GM12891 (cell line): ENCODE results near the gene PLCB1.

Experiments used
- POLR2A ChIP-seq: IDR thresholded peaks from 2 replicates; pipeline ENCODE4 v1.6.1; 2011; ENCODE audit warnings: low read depth, low read length, control low read depth
- POLR2AphosphoS5 ChIP-seq: IDR thresholded peaks from 2 replicates; pipeline ENCODE4 v1.6.1; 2011; ENCODE audit warnings: low read depth, low read length, control low read depth
- POU2F2 ChIP-seq: IDR thresholded peaks from 2 replicates; pipeline ENCODE4 v1.6.1; 2011; ENCODE audit warnings: low read depth, mild to moderate bottlenecking, control low read depth, low read length, moderate library complexity
- TAF1 ChIP-seq: IDR thresholded peaks from 2 replicates; pipeline ENCODE4 v1.6.1; 2011; ENCODE audit warnings: low read depth, low read length, control low read depth

DNA sequence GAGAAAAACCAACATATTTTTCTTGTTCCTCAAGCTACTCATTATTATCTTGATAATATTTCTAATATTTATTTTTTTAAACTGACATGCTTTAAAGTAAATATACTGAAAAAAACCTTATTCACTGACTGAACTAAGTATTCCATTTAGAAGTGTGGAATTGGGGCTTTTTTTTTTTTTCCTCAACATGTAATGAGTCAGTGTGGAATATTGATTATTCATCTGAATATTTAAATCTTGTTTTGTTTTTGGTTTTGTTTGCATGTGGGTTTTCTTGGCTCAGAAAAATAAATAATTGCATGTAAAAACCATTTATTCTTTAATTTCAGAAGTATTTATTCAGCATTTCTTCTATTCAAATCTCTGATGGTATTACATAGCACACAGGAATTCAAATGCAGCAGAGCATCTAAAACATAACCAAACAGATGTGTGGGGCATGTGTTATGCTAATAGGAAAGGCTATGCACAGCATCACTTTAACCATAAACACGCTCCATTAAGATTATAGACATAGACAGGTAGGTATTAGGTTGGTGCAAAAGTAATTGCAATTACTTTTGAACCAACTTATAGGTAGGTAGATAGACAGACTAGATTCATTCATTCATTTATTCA lies 166.5 kb downstream of the PLCB1 start:
- TF ChIP-seq POLR2A (no peak), TAF1 (no peak), POU2F2 (no peak), POLR2AphosphoS5 (no peak)
